ENCODE data around the gene MMP20. TPM values are rescaled to one million over a fixed set of nuclear protein-coding genes. Genes with fewer than 3 reads are reported as not detected.

The MMP20 gene
- polyA plus RNA-seq, 1 donor (not counting 4 experiments of a cell fraction or from before 2014, with no cell fraction given) = not detected

GRCh38 chr11:102639656-102640055 is 14.5 kb upstream of the MMP20 start:
- no peak for DNase-seq (ENCODE audit: low read depth, low spot score)
- Histone ChIP-seq H3K27me3 (ENCODE audit: control insufficient read depth, extremely low read depth, insufficient read depth, low read length) (no peaks in the 10 kb centered on the region), H3K9me3 (ENCODE audit: control insufficient read depth, low read depth, low read length) (no peaks in the 10 kb centered on the region), H3K4me2 (ENCODE audit: control insufficient read depth, extremely low read depth, insufficient read depth, low read depth, low read length) (no peak overlapping the region), H2AFZ (ENCODE audit: control insufficient read depth, low read length) (no peak overlapping the region), H3K4me3 (ENCODE audit: control insufficient read depth in 2 of 3, extremely low read depth in 1 of 3, insufficient read depth in 2 of 3, low read depth in 1 of 3, low read length in 3 of 3) (no peak overlapping the region), H3K4me1 (ENCODE audit: control insufficient read depth, extremely low read depth, insufficient read depth, low read length) (no peaks in the 10 kb centered on the region), H4K20me1 (ENCODE audit: control insufficient read depth, extremely low read depth, insufficient read depth, low read length) (no peaks in the 10 kb centered on the region), H3K9ac (ENCODE audit: control insufficient read depth, extremely low read depth, insufficient read depth, low read length) (no peak overlapping the region), H3K9me1 (ENCODE audit: control insufficient read depth, extremely low read depth, insufficient read depth, low read length) (no peaks in the 10 kb centered on the region), H3K79me2 (ENCODE audit: control insufficient read depth, insufficient read depth, low read length) (no peaks in the 10 kb centered on the region), H3K27ac (ENCODE audit: control insufficient read depth, insufficient read depth, low read length) (no peak overlapping the region), H3K36me3 (ENCODE audit: control insufficient read depth in 2 of 2, extremely low read depth in 1 of 2, insufficient read depth in 2 of 2, low read length in 2 of 2) (no peaks in the 10 kb centered on the region)
- dilution Hi-C loops (cut with MboI; ENCODE audit: extremely low pct_ligation_motif_present, low sequenced_read_pairs) = no loop called here
- FAIRE-seq = no peak
- no peak for TF ChIP-seq CTCF (optimal IDR thresholded peaks at IDR 0.05 in 1 of 3, IDR thresholded peaks at IDR 0.05 in 1 of 3, conservative IDR thresholded peaks at IDR 0.05 in 1 of 3; ENCODE audit: extremely low read depth in 1 of 3, insufficient read depth in 2 of 3, low read length in 3 of 3)
- no peak for TF ChIP-seq EZH2 (IDR thresholded peaks at IDR 0.05; ENCODE audit: low read length)

DNA sequence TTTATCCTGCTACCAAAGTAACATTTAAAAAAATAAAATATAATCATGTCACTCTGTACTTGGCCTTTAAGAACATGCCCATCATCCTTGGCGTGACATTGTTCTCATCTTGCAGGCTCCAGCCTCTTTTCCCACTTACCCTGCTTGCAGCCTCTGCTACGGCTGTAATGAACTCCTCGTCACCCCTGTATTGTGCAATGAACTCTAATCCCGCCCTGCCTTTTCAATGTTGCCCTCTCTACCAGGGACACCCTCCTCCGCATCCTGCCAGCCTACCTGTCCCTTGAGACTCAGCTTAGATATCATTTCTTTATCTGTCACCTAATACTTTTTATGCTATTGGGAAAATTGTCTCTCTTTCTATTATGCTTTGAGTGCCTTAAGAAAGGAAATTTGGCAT is 12.6 kb upstream of the MMP20 start:
- Histone ChIP-seq H2AFZ (ENCODE audit: control insufficient read depth, low read length) (no peak overlapping the region), H3K9me1 (ENCODE audit: control insufficient read depth, extremely low read depth, insufficient read depth, low read length) (no peaks in the 10 kb centered on the region), H3K36me3 (ENCODE audit: control insufficient read depth in 2 of 2, extremely low read depth in 1 of 2, insufficient read depth in 2 of 2, low read length in 2 of 2) (no peaks in the 10 kb centered on the region), H3K79me2 (ENCODE audit: control insufficient read depth, insufficient read depth, low read length) (no peaks in the 10 kb centered on the region), H4K20me1 (ENCODE audit: control insufficient read depth, extremely low read depth, insufficient read depth, low read length) (no peaks in the 10 kb centered on the region), H3K9ac (ENCODE audit: control insufficient read depth, extremely low read depth, insufficient read depth, low read length) (no peak overlapping the region), H3K27me3 (ENCODE audit: control insufficient read depth, extremely low read depth, insufficient read depth, low read length) (no peaks in the 10 kb centered on the region), H3K4me1 (ENCODE audit: control insufficient read depth, extremely low read depth, insufficient read depth, low read length) (no peaks in the 10 kb centered on the region), H3K4me2 (ENCODE audit: control insufficient read depth, extremely low read depth, insufficient read depth, low read depth, low read length) (no peak overlapping the region), H3K4me3 (ENCODE audit: control insufficient read depth in 2 of 3, extremely low read depth in 1 of 3, insufficient read depth in 2 of 3, low read depth in 1 of 3, low read length in 3 of 3) (no peak overlapping the region), H3K27ac (ENCODE audit: control insufficient read depth, insufficient read depth, low read length) (no peak overlapping the region), H3K9me3 (ENCODE audit: control insufficient read depth, low read depth, low read length) (no peaks in the 10 kb centered on the region)
- FAIRE-seq (no peak), DNase-seq (ENCODE audit: low read depth, low spot score) (no peak)
- dilution Hi-C loops (cut with MboI; ENCODE audit: extremely low pct_ligation_motif_present, low sequenced_read_pairs) = no loop called here
- TF ChIP-seq EZH2 (IDR thresholded peaks at IDR 0.05; ENCODE audit: low read length) (no peak), CTCF (optimal IDR thresholded peaks at IDR 0.05 in 1 of 3, IDR thresholded peaks at IDR 0.05 in 1 of 3, conservative IDR thresholded peaks at IDR 0.05 in 1 of 3; ENCODE audit: extremely low read depth in 1 of 3, insufficient read depth in 2 of 3, low read length in 3 of 3) (no peak)
